ENCODE measurements around the gene HERC5. TPM values are rescaled to one million over a fixed set of nuclear protein-coding genes. Genes with fewer than 3 reads are reported as not detected.

Gene HERC5
- total RNA-seq, 1 donor from 2014 or later = 1.5 TPM

DNA sequence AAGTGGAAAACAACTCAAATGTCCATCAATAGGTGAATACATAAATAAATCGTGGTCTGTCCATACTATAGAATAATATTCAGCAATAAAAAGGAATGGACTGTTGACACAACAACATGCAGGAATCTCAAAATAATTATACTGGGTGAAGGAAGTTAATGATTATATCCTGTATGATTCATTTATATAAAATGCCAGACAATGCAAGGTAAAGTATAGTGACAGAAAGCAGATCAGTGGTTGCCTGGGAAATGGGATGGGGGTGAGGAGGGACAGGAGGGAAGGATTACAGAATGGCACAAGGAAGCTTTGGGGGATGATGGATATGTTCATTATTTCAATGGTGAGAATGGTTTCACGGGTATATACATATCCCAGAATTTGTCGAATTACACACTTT is 54.3 kb downstream of the HERC5 start:
- no peak for DNase-seq
- no peak for ATAC-seq (ENCODE audit: poor library complexity)
- intact Hi-C loops (cut with DNase I) = loop anchor here (10.0 kb wide), 1 partner anchor 476 kb away; no protein-coding TSS in a partner anchor

DNA sequence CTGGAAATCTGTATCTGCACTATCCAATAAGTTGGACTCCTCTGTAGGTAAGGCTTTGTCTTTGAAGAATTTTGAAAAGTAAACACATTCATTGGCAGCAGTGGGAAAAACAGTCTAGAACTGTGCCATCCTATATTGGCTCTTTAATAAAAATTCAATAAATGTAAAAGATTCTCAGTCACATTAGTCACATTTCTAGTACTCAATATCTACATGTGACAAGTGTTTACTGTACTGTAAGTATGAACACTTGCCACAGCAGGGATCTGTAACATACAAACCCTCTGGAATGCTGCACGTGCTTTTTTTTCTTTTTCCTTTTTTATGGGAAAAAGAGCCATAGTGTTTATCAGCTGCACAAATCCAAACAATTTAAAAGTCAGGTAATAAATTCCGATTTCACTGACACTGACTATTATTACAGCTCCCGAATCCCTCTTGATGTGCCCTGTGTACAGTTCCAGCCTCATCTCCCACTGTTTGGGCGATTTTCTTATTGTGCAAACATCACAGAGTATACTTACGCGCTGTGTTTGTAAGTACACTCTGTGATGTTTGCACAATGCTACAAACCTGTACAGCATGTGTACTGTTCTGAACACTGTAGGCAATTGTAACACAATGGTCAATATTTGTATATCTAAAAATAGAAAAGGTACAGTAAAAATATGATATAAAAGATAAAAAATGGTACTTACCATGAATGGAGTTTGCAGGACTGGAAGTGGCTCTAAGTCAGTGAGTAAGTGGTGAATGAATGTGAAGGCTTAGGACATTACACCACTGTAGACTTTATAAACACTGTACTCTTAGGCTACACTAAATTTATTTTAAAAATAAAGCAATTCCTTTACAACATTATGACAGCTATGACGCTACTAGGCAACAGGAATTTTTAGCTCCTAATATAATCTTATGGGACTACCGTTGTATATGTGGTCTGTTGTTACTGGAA is 57.9 kb downstream of the HERC5 start:
- no peak for DNase-seq
- ATAC-seq (ENCODE audit: poor library complexity) = no peak
- intact Hi-C loops (cut with DNase I) = loop anchor here (2.0 to 10.0 kb wide), 2 partner anchors 296 to 480 kb away; no protein-coding TSS in a partner anchor

DNA sequence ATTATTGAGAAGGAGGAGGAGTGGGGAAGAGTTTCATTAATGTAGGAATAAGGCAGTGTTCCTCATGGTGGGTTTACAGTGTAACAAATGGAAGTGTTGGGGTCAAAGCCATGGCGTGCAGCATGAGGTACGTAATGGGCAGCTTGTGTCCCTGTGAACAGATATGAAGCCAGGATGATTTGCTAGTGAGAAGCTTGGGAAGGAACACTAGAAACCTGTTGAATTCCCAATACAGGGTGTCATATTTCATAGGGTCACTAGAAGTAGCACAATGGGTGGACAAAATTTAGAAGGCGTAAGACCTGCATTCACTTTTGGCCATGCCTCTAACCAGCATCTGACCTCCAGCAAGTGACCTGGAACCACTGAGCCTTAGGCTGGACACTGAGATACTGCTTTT is 59.8 kb downstream of the HERC5 start:
- no peak for ATAC-seq (ENCODE audit: poor library complexity)

DNA sequence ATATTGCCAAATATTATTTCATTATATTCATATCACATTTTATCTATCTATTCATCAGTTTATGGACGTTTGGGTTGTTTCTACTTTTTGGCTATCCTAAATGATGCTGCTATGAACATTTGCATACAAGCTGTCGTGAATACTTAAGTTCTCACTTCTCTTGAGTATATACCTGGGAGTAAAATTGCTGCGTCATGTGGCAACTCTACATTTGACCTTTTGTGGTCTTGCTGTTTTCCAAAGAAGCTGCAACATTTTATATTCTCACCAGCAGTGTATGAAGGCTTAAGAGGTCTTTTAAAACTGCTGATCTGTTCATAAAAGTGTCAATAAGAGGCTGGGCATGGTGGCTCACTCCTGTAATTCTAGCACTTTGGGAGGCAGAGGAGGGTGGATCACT is 60.9 kb downstream of the HERC5 start:
- intact Hi-C loops (cut with DNase I) = loop anchor here (10.0 kb wide), 1 partner anchor 483 kb away; no protein-coding TSS in a partner anchor
- no peak for ATAC-seq (ENCODE audit: poor library complexity)
- DNase-seq = no peak

More for the DNA sequence above, 59.8 kb downstream of the HERC5 start:
- intact Hi-C loops (cut with DNase I) = loop anchor here (10.0 kb wide), 1 partner anchor 482 kb away; no protein-coding TSS in a partner anchor
- DNase-seq = no peak

DNA sequence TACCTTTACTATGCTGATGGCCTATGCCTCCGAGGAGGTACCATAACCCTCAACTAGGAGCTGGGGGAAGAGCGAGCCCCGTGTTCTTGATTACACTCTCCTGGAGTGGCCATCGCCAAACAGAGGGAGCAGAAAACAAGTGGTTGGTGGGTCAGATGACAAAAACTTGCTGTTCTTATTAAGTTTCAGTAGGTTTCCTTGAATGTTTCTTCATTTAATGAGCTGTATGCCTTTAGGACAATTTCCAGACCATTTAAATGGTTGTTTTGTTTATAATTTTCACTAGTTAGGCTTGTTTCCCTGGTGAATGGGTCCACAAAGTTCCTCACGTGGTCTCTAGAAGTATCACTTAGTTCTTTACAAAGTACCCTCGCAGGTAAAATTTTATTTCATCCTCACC is 62.0 kb downstream of the HERC5 start:
- ATAC-seq (ENCODE audit: poor library complexity) (no peak), DNase-seq (no peak)
- intact Hi-C loops (cut with DNase I) = loop anchor here (10.0 kb wide), 1 partner anchor 484 kb away; no protein-coding TSS in a partner anchor

DNA sequence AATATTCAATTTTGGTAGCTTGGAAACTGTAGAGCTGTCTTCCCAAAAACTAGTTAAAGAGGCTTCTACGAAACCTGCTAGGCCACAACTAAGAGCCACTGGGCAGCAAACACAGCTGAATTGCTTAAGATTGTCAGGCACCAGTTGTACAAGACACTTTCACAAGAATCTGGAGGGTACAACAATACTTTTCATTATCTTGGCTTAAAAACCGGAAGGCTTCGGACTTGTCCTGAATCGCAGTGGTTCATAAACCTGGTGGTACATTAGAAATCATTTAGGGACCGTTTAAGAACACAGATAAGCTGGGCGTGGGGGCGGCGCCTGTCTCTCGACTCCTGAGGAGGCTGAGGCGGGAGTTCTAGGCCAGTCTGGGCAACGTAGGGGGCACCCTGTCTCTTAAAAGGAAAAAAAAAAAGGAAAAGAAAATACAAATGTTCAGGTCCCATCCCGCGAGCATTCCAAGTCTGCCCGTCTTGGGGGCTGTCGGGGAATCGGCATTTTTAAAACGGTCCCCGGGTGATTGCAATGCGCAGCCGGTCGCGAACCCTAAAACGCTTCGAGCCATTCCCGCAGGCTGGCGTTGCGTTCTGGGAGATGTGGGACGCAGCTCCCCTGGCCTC is 65.9 kb downstream of the HERC5 start:
- ATAC-seq (ENCODE audit: poor library complexity) (peak; percentile 33), DNase-seq (peak; percentile 68)
- intact Hi-C loops (cut with DNase I) = no loop called here

DNA sequence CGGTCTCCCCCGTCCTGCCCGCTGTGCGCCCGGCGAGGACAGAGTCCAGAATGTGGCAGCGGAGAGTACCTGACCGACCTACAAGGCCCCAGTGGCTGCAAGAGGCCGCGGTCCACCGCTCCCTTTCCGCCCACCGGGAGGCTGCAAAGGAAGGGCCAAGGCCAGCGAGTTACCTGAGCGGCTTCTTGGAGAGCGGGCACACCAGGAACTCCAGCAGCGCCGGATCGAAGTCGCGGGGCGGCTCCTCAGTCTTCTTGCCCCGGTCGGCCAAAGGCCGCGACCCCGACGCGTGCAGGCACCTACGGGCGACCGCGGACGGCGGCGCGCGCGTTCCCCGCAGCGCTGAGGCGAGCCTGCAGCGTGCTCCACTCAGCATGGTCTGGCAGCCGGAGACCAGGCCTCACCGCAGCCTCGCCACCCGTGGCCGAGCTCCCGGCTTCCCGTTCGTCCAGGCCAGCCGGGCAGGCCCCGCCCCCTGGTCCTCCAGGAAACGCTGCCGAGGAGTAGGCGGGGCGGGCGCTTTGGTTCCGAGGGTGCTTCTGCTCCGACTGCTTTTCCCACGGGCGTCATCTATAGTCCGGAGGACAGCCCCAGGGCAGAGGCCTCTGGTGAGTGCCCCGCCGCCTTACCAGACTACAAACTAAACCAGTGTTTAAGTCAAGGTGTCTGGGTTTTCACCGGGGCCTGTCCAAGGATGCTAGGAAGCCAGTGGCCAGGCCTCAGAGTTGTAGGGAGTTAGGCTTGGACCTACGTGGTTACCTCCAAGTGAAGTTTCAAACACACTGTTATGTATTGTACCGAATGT is 66.6 kb downstream of the HERC5 start, which contains the start of gene PYURF:
TSS of gene PYURF (minus strand) at position 452 of the 805 bp plus-strand sequence. CDS start at position 376, 76 bp downstream.
- DNase-seq (peak; percentile 98), ATAC-seq (ENCODE audit: poor library complexity) (peak; percentile 98)
- intact Hi-C loops (cut with DNase I) = no loop called here

DNA sequence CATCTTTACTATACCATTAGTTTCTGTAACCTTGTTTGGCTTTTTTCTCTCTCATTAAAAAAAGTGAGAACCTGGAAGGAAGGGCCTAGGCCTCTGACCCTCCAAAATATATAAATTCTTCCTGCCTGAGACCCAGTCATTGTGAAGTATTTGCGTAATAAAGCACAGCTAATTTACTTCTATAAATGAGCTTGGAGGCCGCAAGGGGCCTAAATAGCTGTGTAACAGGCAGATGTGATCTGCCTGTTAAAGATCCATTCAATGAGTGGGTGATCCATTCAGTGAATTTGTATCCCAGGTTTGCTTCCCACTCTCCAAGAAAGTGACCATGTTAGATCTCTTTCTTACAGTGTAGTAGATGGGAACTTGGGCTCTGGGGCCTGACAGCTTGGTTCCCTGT is 67.3 kb downstream of the HERC5 start:
- intact Hi-C loops (cut with DNase I) = no loop called here
- DNase-seq (no peak), ATAC-seq (ENCODE audit: poor library complexity) (no peak)

DNA sequence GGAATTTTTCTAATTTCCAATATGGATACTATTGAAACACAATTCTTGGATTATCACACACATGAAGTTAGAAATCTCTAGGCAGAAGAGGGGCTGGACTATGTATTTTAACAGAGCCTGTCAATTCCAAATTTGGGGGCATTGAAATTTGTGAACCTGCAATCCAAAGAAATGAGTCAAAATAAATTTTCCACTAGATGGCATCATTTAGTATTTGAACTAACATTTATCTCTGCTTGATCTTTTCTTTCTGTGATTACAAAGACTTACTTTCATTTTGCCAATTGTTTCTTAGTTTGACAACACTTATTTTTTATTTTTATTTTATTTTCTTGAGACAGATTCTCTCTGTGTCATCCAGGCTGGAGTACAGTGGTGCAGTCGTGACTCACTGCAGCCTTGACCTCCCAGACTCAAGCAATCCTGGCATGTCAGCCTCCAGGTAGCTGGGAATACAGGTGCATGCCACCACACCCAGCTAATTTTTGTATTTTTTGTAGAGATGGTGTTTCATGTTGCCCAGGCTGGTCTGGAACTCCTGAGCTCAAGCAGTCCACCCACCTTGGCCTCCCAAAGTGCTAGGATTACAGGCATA is 69.4 kb downstream of the HERC5 start:
- ATAC-seq (ENCODE audit: poor library complexity) (no peak), DNase-seq (no peak)
- intact Hi-C loops (cut with DNase I) = no loop called here

DNA sequence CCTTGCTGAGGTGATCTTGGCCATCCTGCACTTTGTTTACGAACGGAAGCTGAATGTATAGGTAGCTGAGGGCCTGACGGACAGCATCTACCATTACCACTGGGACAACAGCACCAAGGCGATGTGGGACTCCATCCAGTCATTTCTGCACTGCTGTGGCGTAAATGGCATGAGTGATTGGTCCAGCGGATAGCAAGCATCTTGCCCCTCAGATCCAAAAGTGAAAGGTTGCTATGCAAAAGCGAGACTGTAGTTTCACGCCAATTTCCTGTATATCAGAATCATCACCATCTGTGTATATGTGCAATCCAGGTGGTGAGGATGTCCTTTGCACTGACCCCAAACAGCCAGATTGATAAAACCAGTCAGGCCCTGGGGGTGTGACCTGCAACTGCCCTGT is 70.9 kb downstream of the HERC5 start:
- no peak for ATAC-seq (ENCODE audit: poor library complexity)
- intact Hi-C loops (cut with DNase I) = no loop called here
- no peak for DNase-seq

DNA sequence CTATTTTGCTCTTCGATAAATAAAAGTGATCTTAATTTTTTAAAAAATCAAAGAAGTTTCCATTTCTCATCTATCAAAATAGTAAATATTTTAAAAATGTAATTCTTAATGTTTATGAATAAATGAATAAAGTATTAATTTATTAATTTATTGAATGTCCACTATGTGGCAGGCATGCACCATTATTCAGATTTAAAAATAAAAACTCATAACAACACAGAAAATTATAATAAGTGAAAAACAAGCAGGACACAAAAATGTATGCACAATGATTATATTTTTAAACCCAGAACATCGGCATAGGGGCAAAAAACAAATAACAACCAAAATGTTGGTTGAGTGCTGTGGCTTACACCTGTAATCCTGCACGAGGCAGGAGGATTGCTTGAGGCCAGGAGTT is 71.9 kb downstream of the HERC5 start:
- DNase-seq (no peak), ATAC-seq (ENCODE audit: poor library complexity) (no peak)
- intact Hi-C loops (cut with DNase I) = no loop called here

DNA sequence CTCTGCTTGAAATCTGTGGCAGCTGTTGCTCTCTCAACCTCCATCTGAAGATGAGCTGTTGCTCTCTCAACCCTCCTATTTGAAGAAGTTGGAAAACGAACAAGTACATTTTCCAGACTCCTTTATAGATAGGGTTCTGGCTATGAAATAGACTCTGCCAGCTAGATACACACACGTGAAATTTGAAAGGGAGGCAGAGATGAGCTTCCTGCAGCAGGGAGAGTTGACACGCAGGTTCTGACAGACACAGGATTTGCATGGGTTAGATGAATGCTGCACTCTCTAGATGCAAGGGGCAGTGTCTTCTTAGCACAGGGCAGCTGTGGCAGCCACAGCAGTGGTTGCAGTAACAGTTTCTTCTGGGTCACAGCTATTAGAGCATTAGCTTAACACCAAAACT is 74.6 kb downstream of the HERC5 start:
- DNase-seq (no peak), ATAC-seq (ENCODE audit: poor library complexity) (no peak)
- intact Hi-C loops (cut with DNase I) = loop anchor here (10.0 kb wide), 1 partner anchor 493 kb away; no protein-coding TSS in a partner anchor

DNA sequence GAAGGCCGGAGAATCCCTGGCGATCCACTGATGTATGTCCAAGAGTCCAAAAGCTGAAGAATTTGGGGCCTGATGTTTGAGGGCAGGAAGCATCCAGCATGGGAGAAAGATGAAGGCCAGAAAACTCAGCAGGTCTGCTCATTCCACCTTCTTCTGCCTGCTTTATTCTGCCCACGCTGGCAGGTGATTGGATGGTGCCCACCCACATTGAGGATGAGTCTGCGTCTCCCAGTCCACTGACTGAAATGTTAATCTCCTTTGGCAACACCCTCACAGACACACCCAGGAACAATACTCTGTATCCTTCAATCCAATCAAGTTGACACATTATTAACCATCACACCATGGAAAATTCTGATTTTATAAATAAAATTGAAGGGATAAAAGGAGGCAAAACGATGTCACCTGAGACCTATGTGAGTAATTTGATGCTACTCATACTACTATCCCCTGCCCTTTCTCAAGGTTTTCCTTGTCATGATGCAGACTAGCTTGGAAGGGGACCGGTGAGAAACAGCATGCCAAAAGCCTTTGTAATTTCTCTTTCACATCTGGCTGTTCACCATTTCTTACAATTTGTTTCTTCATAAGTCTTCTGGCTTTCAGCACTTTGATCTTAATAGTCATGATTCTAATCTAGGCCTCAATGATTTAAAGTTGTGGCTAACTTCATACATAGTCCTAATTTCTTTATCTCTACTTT is 76.3 kb downstream of the HERC5 start:
- ATAC-seq (ENCODE audit: poor library complexity) = no peak
- intact Hi-C loops (cut with DNase I) = loop anchor here (10.0 kb wide), 1 partner anchor 492 kb away; no protein-coding TSS in a partner anchor

DNA sequence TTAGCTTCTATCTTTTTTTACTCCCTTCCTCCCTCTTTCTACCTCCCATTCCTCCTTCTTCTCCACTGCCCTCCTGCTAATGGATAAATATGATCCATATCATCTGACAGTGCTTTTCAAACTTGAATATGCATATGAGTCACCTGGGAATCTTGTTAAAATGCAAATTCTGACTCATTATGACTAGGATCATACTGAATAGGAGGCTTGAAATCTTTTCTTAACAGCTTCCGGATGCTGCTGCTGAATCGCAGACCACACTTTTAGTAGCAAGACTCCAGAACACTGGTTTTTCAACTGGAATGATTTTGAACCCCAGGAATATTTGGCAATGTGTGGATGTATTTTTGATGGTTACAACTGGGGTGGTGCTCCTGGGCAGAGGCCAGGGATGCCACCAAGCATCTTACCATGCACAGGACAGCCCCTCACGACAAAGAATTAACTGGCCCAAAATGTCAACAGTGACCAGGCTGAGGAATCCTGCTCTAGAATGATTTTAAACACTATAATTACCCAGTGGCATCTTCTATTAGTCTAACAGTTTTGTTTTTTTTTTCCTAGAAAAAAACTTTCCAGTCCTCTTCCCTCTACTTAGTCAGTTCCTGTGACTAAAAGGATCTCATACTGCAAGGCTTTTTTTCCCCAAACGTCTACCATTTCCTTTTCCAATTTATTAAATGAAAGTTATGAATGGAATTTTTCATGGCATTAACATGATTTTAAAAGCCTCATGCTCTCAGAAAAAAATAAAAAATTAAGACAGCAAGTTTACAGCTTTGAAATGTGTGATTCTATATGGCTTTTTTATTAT is 77.2 kb downstream of the HERC5 start:
- DNase-seq (no peak), ATAC-seq (ENCODE audit: poor library complexity) (no peak)
- intact Hi-C loops (cut with DNase I) = loop anchor here (10.0 kb wide), 1 partner anchor 491 kb away; no protein-coding TSS in a partner anchor

More for the DNA sequence above, 76.3 kb downstream of the HERC5 start:
- no peak for DNase-seq

DNA sequence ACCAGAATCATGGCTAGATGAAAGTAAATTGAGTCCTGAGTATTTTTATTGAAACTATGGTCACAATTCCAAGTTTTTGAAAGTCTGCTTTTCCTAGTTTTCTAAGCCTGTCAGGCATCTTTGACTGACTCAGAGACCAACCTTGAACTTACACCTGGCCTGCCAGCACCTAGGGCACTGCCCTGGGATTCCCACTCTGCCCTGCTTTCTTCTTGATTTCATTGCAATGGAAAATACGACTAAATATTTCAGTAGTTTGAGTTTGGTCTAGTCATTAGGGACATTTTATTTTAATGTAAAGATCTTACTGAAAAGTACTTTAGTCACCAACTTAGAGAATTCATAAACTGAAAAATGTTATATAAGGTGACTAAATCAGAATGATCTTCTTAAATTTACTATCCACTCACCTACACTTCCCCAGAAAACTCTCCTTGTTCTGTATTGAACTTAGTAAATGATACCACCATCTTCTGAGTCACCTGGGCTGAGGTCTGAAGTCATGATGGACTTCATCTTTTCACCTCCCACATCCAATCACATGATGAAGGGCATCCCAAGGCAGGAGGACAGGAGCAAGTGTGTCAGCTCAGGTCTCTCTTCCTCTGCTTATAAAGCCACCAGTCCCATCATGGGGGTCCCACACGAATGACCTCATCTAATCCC is 78.3 kb downstream of the HERC5 start:
- DNase-seq = no peak
- intact Hi-C loops (cut with DNase I) = loop anchor here (10.0 kb wide), 1 partner anchor 490 kb away; no protein-coding TSS in a partner anchor
- ATAC-seq (ENCODE audit: poor library complexity) = no peak

DNA sequence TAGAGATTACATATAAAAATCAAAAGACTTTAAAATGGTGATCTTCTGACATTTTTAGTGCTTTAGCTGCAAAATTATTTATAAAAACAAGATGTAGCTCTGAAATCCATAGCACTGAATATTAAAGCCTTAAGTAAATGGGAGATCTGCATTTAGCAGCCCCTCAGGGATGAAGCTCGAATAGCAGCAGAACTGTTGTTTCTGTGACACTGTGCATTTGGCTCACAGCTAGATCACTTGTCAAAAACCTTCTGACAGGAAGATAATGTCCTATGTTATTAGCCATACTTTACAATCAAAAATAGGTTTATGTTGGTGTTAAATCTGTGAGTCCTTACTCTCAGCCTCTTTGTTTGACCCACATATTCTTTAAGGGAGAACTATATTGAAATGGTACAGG is 80.8 kb downstream of the HERC5 start:
- DNase-seq (no peak), ATAC-seq (ENCODE audit: poor library complexity) (no peak)
- intact Hi-C loops (cut with DNase I) = loop anchor here (2.0 to 10.0 kb wide), 2 partner anchors 121 to 487 kb away; no protein-coding TSS in a partner anchor

Measured in Right ventricle myocardium superior (tissue), 1 donor.